Neural cell (in vitro differentiated cells): ENCODE results near the gene DSCAM. TPM values are rescaled to one million over a fixed set of nuclear protein-coding genes. Genes with fewer than 3 reads are reported as not detected.

Source experiments
- H2AFZ ChIP-seq: fragments of 200-600, 300-800 bp; sonication (generic), shearing (Covaris generic); 2 replicates; pipeline ENCODE4 v1.6.0; 2014; ENCODE audit warnings: low read depth, mild to moderate bottlenecking, antibody characterized with exemption, low read length, moderate library complexity
- H3F3A ChIP-seq: fragments of 200-600 bp; shearing (Covaris generic); 2 replicates; pipeline ENCODE4 v1.6.1; 2016; ENCODE audit warnings: mild to moderate bottlenecking, moderate library complexity, mixed read lengths, antibody characterized with exemption, low read length; ENCODE audit not compliant: insufficient read depth, poor library complexity, severe bottlenecking
- H3K27ac ChIP-seq: fragments of 200-600, 300-800 bp; sonication (generic), shearing (Covaris generic); 2 replicates; pipeline ENCODE4 v1.5.1; 2014; ENCODE audit warnings: mild to moderate bottlenecking, low read length, moderate library complexity
- H3K27me3 ChIP-seq: fragments of 300-800, 200-600 bp; sonication (generic), shearing (Covaris generic); 2 replicates; pipeline ENCODE4 v1.6.0; 2014; ENCODE audit warnings: mild to moderate bottlenecking, low read depth, low read length, moderate library complexity; ENCODE audit not compliant: insufficient read depth
- H3K36me3 ChIP-seq: fragments of 300-800, 200-600 bp; sonication (generic), shearing (Covaris generic); 2 replicates; pipeline ENCODE4 v1.5.1; 2014; ENCODE audit warnings: mild to moderate bottlenecking, antibody characterized with exemption, low read length, moderate library complexity; ENCODE audit not compliant: insufficient read depth
- H3K4me2 ChIP-seq: fragments of 300-800, 200-600 bp; sonication (generic), shearing (Covaris generic); 2 replicates; pipeline ENCODE4 v1.6.0; 2014; ENCODE audit warnings: mild to moderate bottlenecking, low read length
- H3K4me3 ChIP-seq: fragments of 300-800, 200-600 bp; sonication (generic), shearing (Covaris generic); 2 replicates; pipeline ENCODE4 v1.5.1; 2014; ENCODE audit warnings: mild to moderate bottlenecking, low read length, moderate library complexity
- H3K79me2 ChIP-seq: fragments of 200-600 bp; shearing (Covaris generic); replicated peaks from 2 replicates; pipeline ENCODE4 v1.6.0; 2014; ENCODE audit warnings: mild to moderate bottlenecking, low read length, moderate library complexity; ENCODE audit not compliant: insufficient read depth
- H3K9ac ChIP-seq: fragments of 300-800, 200-600 bp; sonication (generic), shearing (Covaris generic); 2 replicates; pipeline ENCODE4 v1.6.1; 2016; ENCODE audit warnings: mild to moderate bottlenecking, low read length, mixed read lengths
- H3K9me2 ChIP-seq: fragments of 200-600 bp; shearing (Covaris generic); 2 replicates; pipeline ENCODE4 v1.6.1; 2016; ENCODE audit warnings: mild to moderate bottlenecking, low read length, mixed read lengths; ENCODE audit not compliant: insufficient read depth
- H3K9me3 ChIP-seq: fragments of 200-600, 300-800 bp; sonication (generic), shearing (Covaris generic); 2 replicates; pipeline ENCODE4 v1.6.1; 2016; ENCODE audit warnings: mild to moderate bottlenecking, mixed run types, low read length, moderate library complexity, mixed read lengths
- H4K20me1 ChIP-seq: fragments of 200-600 bp; shearing (Covaris generic); 2 replicates; pipeline ENCODE4 v1.6.1; 2016; ENCODE audit warnings: mild to moderate bottlenecking, mixed run types; ENCODE audit not compliant: insufficient read depth
- EP300 ChIP-seq: fragments of 450-650 bp; conservative IDR thresholded peaks from 2 replicates; pipeline ENCODE4 v1.6.1; 2014; ENCODE audit warnings: antibody characterized with exemption, mild to moderate bottlenecking, moderate library complexity; ENCODE audit not compliant: poor library complexity, severe bottlenecking
- EZH2 ChIP-seq: fragments of 200-600, 300-800 bp; shearing (Covaris generic), sonication (generic); IDR thresholded peaks from 2 replicates; pipeline ENCODE4 v1.6.1; 2014; ENCODE audit warnings: antibody characterized with exemption, low read length, borderline replicate concordance, mild to moderate bottlenecking; ENCODE audit not compliant: insufficient read depth, poor library complexity, severe bottlenecking
- MXI1 ChIP-seq: fragments of 450-650 bp; conservative IDR thresholded peaks from 2 replicates; pipeline ENCODE4 v1.6.1; 2014; ENCODE audit warnings: antibody characterized with exemption, mild to moderate bottlenecking; ENCODE audit not compliant: poor library complexity, severe bottlenecking
- POLR2AphosphoS5 ChIP-seq: IDR thresholded peaks from 2 replicates; pipeline ENCODE4 v1.6.1; 2012
- RAD21 ChIP-seq: fragments of 450-650 bp; conservative IDR thresholded peaks from 2 replicates; pipeline ENCODE4 v1.6.1; 2014; ENCODE audit warnings: antibody characterized with exemption, mild to moderate bottlenecking, moderate library complexity
- SMC3 ChIP-seq: fragments of 450-650 bp; conservative IDR thresholded peaks from 2 replicates; pipeline ENCODE4 v1.6.1; 2014; ENCODE audit warnings: antibody characterized with exemption, mild to moderate bottlenecking, moderate library complexity; ENCODE audit not compliant: poor library complexity
- TAF1 ChIP-seq: IDR thresholded peaks from 2 replicates; pipeline ENCODE4 v1.6.1; 2012; ENCODE audit warnings: low read depth
- polyA plus RNA-seq: library from polyadenylated mRNA; depleted of rRNA; stranded (reverse); fragments of >200 nt; gene quantifications from 2 replicates; pipeline ENCODE4 v1.2.3, GENCODE V29; 2014
- TF ChIP-seq, protein P1 (sequence below): IDR thresholded peaks from 2 replicates; pipeline ENCODE4 v1.6.1; 2012; ENCODE audit warnings: borderline replicate concordance
- TF ChIP-seq, protein P2 (sequence below): fragments of 450-650 bp; IDR thresholded peaks from 2 replicates; pipeline ENCODE4 v1.5.1; 2014; ENCODE audit warnings: antibody characterized with exemption, mild to moderate bottlenecking, moderate library complexity; ENCODE audit not compliant: poor library complexity, severe bottlenecking

The DSCAM gene
- polyA plus RNA-seq, 1 donor from 2014 or later = 5.3 TPM

DNA sequence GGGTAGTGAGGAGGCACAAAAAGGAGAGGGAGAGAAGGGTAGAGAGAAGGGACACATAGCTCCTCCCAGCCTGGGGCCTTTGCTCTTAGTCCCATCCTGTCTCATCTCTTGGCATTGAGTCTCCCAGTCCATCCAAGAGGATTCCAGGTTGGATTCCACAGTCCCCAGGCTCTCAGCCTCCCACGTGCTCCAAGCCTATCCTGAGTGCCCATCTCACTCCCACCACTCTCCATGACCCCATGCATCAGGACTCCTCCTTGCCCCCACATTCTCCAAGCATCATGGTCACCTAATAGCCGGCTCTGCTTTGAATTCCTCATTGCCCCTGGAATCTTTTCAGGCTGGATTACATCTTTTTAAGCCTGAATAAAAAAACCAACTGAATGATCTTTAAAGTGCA is 87.9 kb downstream of the DSCAM start:
- H3K4me3 ChIP-seq = no peak overlapping the region
- H3K9ac ChIP-seq = no peak overlapping the region
- TF ChIP-seq RAD21 (no peak), POLR2AphosphoS5 (no peak), SMC3 (no peak), EP300 (no peak), MXI1 (no peak), TAF1 (no peak), EZH2 (no peak)
- TF ChIP-seq, protein P1, sequence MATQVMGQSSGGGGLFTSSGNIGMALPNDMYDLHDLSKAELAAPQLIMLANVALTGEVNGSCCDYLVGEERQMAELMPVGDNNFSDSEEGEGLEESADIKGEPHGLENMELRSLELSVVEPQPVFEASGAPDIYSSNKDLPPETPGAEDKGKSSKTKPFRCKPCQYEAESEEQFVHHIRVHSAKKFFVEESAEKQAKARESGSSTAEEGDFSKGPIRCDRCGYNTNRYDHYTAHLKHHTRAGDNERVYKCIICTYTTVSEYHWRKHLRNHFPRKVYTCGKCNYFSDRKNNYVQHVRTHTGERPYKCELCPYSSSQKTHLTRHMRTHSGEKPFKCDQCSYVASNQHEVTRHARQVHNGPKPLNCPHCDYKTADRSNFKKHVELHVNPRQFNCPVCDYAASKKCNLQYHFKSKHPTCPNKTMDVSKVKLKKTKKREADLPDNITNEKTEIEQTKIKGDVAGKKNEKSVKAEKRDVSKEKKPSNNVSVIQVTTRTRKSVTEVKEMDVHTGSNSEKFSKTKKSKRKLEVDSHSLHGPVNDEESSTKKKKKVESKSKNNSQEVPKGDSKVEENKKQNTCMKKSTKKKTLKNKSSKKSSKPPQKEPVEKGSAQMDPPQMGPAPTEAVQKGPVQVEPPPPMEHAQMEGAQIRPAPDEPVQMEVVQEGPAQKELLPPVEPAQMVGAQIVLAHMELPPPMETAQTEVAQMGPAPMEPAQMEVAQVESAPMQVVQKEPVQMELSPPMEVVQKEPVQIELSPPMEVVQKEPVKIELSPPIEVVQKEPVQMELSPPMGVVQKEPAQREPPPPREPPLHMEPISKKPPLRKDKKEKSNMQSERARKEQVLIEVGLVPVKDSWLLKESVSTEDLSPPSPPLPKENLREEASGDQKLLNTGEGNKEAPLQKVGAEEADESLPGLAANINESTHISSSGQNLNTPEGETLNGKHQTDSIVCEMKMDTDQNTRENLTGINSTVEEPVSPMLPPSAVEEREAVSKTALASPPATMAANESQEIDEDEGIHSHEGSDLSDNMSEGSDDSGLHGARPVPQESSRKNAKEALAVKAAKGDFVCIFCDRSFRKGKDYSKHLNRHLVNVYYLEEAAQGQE = no peak
- TF ChIP-seq, protein P2, sequence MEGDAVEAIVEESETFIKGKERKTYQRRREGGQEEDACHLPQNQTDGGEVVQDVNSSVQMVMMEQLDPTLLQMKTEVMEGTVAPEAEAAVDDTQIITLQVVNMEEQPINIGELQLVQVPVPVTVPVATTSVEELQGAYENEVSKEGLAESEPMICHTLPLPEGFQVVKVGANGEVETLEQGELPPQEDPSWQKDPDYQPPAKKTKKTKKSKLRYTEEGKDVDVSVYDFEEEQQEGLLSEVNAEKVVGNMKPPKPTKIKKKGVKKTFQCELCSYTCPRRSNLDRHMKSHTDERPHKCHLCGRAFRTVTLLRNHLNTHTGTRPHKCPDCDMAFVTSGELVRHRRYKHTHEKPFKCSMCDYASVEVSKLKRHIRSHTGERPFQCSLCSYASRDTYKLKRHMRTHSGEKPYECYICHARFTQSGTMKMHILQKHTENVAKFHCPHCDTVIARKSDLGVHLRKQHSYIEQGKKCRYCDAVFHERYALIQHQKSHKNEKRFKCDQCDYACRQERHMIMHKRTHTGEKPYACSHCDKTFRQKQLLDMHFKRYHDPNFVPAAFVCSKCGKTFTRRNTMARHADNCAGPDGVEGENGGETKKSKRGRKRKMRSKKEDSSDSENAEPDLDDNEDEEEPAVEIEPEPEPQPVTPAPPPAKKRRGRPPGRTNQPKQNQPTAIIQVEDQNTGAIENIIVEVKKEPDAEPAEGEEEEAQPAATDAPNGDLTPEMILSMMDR = no peak
- H4K20me1 ChIP-seq = no peaks in the 10 kb centered on the region
- H3K9me3 ChIP-seq = no peaks in the 10 kb centered on the region
- no peaks in the 10 kb centered on the region for H3K9me2 ChIP-seq
- no peak overlapping the region for H2AFZ ChIP-seq
- H3F3A ChIP-seq = no peaks in the 10 kb centered on the region
- H3K27ac ChIP-seq = no peak overlapping the region
- no peaks in the 10 kb centered on the region for H3K79me2 ChIP-seq
- H3K36me3 ChIP-seq = no peaks in the 10 kb centered on the region
- no peaks in the 10 kb centered on the region for H3K27me3 ChIP-seq
- no peak overlapping the region for H3K4me2 ChIP-seq

DNA sequence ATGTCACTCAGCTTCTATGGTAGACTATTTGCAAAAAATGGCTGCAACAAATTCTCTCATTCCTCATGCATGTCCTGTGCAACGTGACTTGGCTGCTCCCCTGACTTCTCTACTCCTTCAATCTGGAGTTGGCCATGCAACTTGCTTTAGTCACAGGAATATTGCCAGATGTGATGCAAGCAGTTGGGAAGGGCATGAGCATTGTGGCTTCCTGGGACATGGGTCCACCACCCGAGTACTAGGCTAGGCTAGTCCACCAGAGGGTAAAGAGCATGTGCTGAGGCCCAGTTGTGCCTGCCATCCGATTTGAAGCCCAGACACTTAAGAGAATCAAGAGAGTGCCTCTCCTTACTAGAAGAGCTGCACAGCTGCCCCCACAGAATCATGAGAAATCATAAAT is 89.6 kb downstream of the DSCAM start:
- Histone ChIP-seq H3K27ac (no peak overlapping the region), H4K20me1 (no peaks in the 10 kb centered on the region), H3K4me3 (no peak overlapping the region), H3K36me3 (no peaks in the 10 kb centered on the region), H3K4me2 (no peak overlapping the region), H3K9me2 (no peaks in the 10 kb centered on the region), H2AFZ (no peak overlapping the region), H3K9me3 (no peaks in the 10 kb centered on the region), H3K79me2 (no peaks in the 10 kb centered on the region), H3F3A (no peaks in the 10 kb centered on the region), H3K27me3 (no peaks in the 10 kb centered on the region), H3K9ac (no peak overlapping the region)
- TF ChIP-seq RAD21 = no peak
- no peak for TF ChIP-seq EZH2
- TF ChIP-seq TAF1 = no peak
- TF ChIP-seq MXI1 = no peak
- TF ChIP-seq, protein P2 = no peak
- no peak for TF ChIP-seq SMC3
